ENCODE data around the gene DPP6. TPM values are rescaled to one million over a fixed set of nuclear protein-coding genes. Genes with fewer than 3 reads are reported as not detected.

Gene DPP6
- total and polyA plus RNA-seq, 9 of the 15 experiments (the other 6 are each of a cell fraction or from before 2014, with no cell fraction given): not detected

DNA sequence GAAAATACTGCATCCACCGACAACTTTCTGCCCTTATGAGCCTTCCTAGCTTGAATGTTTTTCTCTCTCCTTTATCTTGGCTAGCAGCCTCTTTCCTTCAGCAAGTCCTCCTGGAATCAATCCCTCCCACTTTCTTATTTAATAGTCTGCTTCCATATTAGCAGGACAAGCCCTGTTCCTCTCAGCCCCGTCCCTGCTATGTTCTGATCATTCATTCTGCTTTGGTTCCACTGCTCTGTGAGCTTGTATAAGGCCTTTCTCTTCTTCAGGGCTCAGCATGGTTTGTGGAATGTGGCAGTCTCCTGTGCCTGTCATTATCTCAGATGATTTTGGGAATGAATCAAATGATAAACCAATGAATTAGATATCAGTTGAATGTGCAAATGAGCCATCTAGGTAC is 420.1 kb downstream of the DPP6 start:
- no peak overlapping the region for H3K9ac ChIP-seq (ENCODE audit: insufficient read depth in 1 of 2, low read depth in 2 of 2, low read length in 2 of 2)
- no peaks in the 10 kb centered on the region for H3K4me1 ChIP-seq (replicated peaks in 1 of 2; ENCODE audit: control insufficient read depth in 2 of 2, insufficient read depth in 2 of 2, low read length in 2 of 2)
- no peaks in the 10 kb centered on the region for H4K20me1 ChIP-seq (replicated peaks; ENCODE audit: control insufficient read depth, insufficient read depth, low read length)
- POLR2A ChIA-PET: no interaction called here
- no peak for DNase-seq (ENCODE audit: extremely low read depth in 1 of 4, low spot score in 3 of 4)
- H3K79me2 ChIP-seq (ENCODE audit: control insufficient read depth, insufficient read depth, low read length): no peaks in the 10 kb centered on the region
- H3K4me2 ChIP-seq (ENCODE audit: insufficient read depth, low read length): no peak overlapping the region
- CTCF ChIA-PET (ENCODE audit: low intra/inter-chr PET ratio): no interaction called here
- peaks cover 3% of the 10 kb centered on the region for H3K9me1 ChIP-seq (ENCODE audit: control insufficient read depth, insufficient read depth, low read length)
- H3K27ac ChIP-seq (ENCODE audit: extremely low read depth, low read depth, low read length): no peak overlapping the region
- H3K9me3 ChIP-seq (replicated peaks; ENCODE audit: control insufficient read depth, insufficient read depth, low read depth, low read length): no peaks in the 10 kb centered on the region
- WGBS (ENCODE audit: insufficient coverage, low coverage, missing lambda C conversion rate): 0% methylated on average over 2 of the region's 2 CpGs
- no peak overlapping the region for H2AFZ ChIP-seq (ENCODE audit: low read depth, low read length)
- BruUV-seq (replicated peaks): no TSS peak
- TF ChIP-seq EP300 (IDR thresholded peaks at IDR 0.05; ENCODE audit: low read length): no peak
- H3K27me3 ChIP-seq (ENCODE audit: control insufficient read depth in 2 of 2, insufficient read depth in 2 of 2, low read length in 2 of 2): peaks cover 2 to 4% of the 10 kb centered on the region in 2 experiments; a peak in 3 of 5 replicates
- no peak for ATAC-seq
- no peaks in the 10 kb centered on the region for H3K36me3 ChIP-seq (ENCODE audit: control insufficient read depth, insufficient read depth, low read length)
- intact Hi-C loops (cut with micrococcal nuclease) (no loop called here), in situ Hi-C loops (cut with MboI) (no loop called here)
- no peak for FAIRE-seq
- H3K4me3 ChIP-seq: no peak overlapping the region

DNA sequence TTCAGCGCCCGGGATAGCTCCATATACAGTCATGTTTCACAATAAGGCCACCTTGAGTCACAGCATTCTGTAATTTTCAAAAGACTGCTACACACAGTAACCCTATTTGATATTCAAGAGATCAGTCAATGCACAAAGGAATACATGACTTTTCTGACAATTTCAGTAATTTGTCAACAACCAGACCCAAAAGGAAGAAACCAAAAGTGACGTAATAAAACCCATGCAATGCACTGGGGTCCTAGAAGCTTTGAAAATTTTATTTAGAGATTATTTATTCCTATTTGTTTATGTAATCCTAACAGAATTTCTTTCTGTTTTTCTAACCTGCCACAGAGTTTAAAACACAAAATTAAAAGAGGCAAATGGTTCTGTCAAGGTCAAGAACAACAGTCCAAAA is 421.2 kb downstream of the DPP6 start:
- Histone ChIP-seq H3K9me1 (ENCODE audit: control insufficient read depth, insufficient read depth, low read length) (peaks cover 3% of the 10 kb centered on the region), H3K27me3 (ENCODE audit: control insufficient read depth in 2 of 2, insufficient read depth in 2 of 2, low read length in 2 of 2) (peaks cover 2 to 4% of the 10 kb centered on the region in 2 experiments; a peak in 3 of 5 replicates), H3K9me3 (replicated peaks; ENCODE audit: control insufficient read depth, insufficient read depth, low read depth, low read length) (no peaks in the 10 kb centered on the region), H2AFZ (ENCODE audit: low read depth, low read length) (no peak overlapping the region), H3K27ac (ENCODE audit: extremely low read depth, low read depth, low read length) (no peak overlapping the region), H3K4me1 (replicated peaks in 1 of 2; ENCODE audit: control insufficient read depth in 2 of 2, insufficient read depth in 2 of 2, low read length in 2 of 2) (no peaks in the 10 kb centered on the region), H3K9ac (ENCODE audit: insufficient read depth in 1 of 2, low read depth in 2 of 2, low read length in 2 of 2) (no peak overlapping the region), H3K4me3 (no peak overlapping the region), H3K36me3 (ENCODE audit: control insufficient read depth, insufficient read depth, low read length) (no peaks in the 10 kb centered on the region), H4K20me1 (replicated peaks; ENCODE audit: control insufficient read depth, insufficient read depth, low read length) (no peaks in the 10 kb centered on the region), H3K79me2 (ENCODE audit: control insufficient read depth, insufficient read depth, low read length) (no peaks in the 10 kb centered on the region), H3K4me2 (ENCODE audit: insufficient read depth, low read length) (no peak overlapping the region)
- FAIRE-seq (no peak), DNase-seq (ENCODE audit: extremely low read depth in 1 of 4, low spot score in 3 of 4) (no peak), ATAC-seq (no peak)
- WGBS (ENCODE audit: insufficient coverage, low coverage, missing lambda C conversion rate): 0% methylated on average over 3 of the region's 3 CpGs
- intact Hi-C loops (cut with micrococcal nuclease): no loop called here
- in situ Hi-C loops (cut with MboI): no loop called here
- ChIA-PET CTCF (ENCODE audit: low intra/inter-chr PET ratio) (no interaction called here), POLR2A (no interaction called here)
- no TSS peak for BruUV-seq (replicated peaks)
- TF ChIP-seq RBM34 (IDR thresholded peaks at IDR 0.05; ENCODE audit: borderline replicate concordance, insufficient read depth, low read length) (no peak), ASH1L (IDR thresholded peaks at IDR 0.05; ENCODE audit: borderline replicate concordance, low read depth, partially characterized antibody) (no peak), TSC22D4 (tag; IDR thresholded peaks at IDR 0.05) (no peak), PHB (CRISPR knock-in tag; IDR thresholded peaks at IDR 0.05) (no peak), NFE2L1 (tag; IDR thresholded peaks at IDR 0.05; ENCODE audit: borderline replicate concordance, low read depth) (no peak)
- TF ChIP-seq, protein P1, sequence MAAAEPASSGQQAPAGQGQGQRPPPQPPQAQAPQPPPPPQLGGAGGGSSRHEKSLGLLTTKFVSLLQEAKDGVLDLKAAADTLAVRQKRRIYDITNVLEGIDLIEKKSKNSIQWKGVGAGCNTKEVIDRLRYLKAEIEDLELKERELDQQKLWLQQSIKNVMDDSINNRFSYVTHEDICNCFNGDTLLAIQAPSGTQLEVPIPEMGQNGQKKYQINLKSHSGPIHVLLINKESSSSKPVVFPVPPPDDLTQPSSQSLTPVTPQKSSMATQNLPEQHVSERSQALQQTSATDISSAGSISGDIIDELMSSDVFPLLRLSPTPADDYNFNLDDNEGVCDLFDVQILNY (CRISPR knock-in tag; IDR thresholded peaks at IDR 0.05): no peak
- TF ChIP-seq, protein P2, sequence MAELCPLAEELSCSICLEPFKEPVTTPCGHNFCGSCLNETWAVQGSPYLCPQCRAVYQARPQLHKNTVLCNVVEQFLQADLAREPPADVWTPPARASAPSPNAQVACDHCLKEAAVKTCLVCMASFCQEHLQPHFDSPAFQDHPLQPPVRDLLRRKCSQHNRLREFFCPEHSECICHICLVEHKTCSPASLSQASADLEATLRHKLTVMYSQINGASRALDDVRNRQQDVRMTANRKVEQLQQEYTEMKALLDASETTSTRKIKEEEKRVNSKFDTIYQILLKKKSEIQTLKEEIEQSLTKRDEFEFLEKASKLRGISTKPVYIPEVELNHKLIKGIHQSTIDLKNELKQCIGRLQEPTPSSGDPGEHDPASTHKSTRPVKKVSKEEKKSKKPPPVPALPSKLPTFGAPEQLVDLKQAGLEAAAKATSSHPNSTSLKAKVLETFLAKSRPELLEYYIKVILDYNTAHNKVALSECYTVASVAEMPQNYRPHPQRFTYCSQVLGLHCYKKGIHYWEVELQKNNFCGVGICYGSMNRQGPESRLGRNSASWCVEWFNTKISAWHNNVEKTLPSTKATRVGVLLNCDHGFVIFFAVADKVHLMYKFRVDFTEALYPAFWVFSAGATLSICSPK (IDR thresholded peaks at IDR 0.05; ENCODE audit: borderline replicate concordance): no peak
- TF ChIP-seq, protein P3, sequence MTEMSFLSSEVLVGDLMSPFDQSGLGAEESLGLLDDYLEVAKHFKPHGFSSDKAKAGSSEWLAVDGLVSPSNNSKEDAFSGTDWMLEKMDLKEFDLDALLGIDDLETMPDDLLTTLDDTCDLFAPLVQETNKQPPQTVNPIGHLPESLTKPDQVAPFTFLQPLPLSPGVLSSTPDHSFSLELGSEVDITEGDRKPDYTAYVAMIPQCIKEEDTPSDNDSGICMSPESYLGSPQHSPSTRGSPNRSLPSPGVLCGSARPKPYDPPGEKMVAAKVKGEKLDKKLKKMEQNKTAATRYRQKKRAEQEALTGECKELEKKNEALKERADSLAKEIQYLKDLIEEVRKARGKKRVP (CRISPR knock-in tag; IDR thresholded peaks at IDR 0.05): no peak
